ENCODE data around the gene IL27RA.
A peak's percentile ranks its signal among the peaks of the same experiment; 100 is the strongest.

Gene IL27RA

GRCh38 chr19:14063105-14063504 lies 31.5 kb downstream of the IL27RA start:
- DNase-seq (ENCODE audit: low spot score) = no peak
- TF ChIP-seq CTCF (IDR thresholded peaks at IDR 0.05; ENCODE audit: extremely low read depth, missing control alignments) = no peak

- DNase-seq (ENCODE audit: low spot score) = no peak
- TF ChIP-seq CTCF (IDR thresholded peaks at IDR 0.05; ENCODE audit: extremely low read depth, missing control alignments) = no peak
These were observed 34.6 kb downstream of the IL27RA start for GRCh38 chr19:14066134-14066533.

- DNase-seq (ENCODE audit: low spot score) = no peak
- TF ChIP-seq CTCF (IDR thresholded peaks at IDR 0.05; ENCODE audit: extremely low read depth, missing control alignments) = no peak
These were observed 38.9 kb downstream of the IL27RA start for GRCh38 chr19:14070268-14071050.

GRCh38 chr19:14072535-14073260 lies 41.1 kb downstream of the IL27RA start, which contains the start of gene MISP3:
Gene MISP3 (plus strand): TSS chr19:14072786. CDS start chr19:14073310, 524 bp downstream.
- no peak for TF ChIP-seq CTCF (IDR thresholded peaks at IDR 0.05; ENCODE audit: extremely low read depth, missing control alignments)
- DNase-seq (ENCODE audit: low spot score) = peak; percentile 77

- DNase-seq (ENCODE audit: low spot score) = peak; percentile 92
- peak; percentile 83 for TF ChIP-seq CTCF (IDR thresholded peaks at IDR 0.05; ENCODE audit: extremely low read depth, missing control alignments)
These were observed 41.8 kb downstream of the IL27RA start for GRCh38 chr19:14073261-14073924.

- peak; percentile 34 for DNase-seq (ENCODE audit: low spot score)
- TF ChIP-seq CTCF (IDR thresholded peaks at IDR 0.05; ENCODE audit: extremely low read depth, missing control alignments) = no peak
These were observed 42.6 kb downstream of the IL27RA start for GRCh38 chr19:14073925-14074838.

Measured in GM20000 (cell line).